HepG2 (cell line): ENCODE measurements around the gene VAPA. TPM values are rescaled to one million over a fixed set of nuclear protein-coding genes. Genes with fewer than 3 reads are reported as not detected.

Experiments
- ARNTL ChIP-seq: sonication (generic); formaldehyde crosslinking; IDR thresholded peaks from 2 replicates; pipeline ENCODE4 v1.4.0; 2020; ENCODE audit warnings: mild to moderate bottlenecking, missing genetic modification reagents
- BORCS8-MEF2B ChIP-seq: sonication (generic); formaldehyde crosslinking; IDR thresholded peaks from 2 replicates; pipeline ENCODE4 v1.8.0; 2022; ENCODE audit warnings: mild to moderate bottlenecking, missing genetic modification reagents
- FOSL1 ChIP-seq: sonication (generic); formaldehyde crosslinking; IDR thresholded peaks from 2 replicates; pipeline ENCODE4 v1.9.0; 2021; ENCODE audit warnings: missing genetic modification reagents, borderline replicate concordance
- IRF9 ChIP-seq: sonication (generic); formaldehyde crosslinking; IDR thresholded peaks from 2 replicates; pipeline ENCODE4 v1.8.0; 2022; ENCODE audit warnings: missing genetic modification reagents, mild to moderate bottlenecking, borderline replicate concordance
- MED1 ChIP-seq: sonication (generic); formaldehyde crosslinking; IDR thresholded peaks from 2 replicates; pipeline ENCODE4 v1.4.0; 2020; ENCODE audit warnings: missing genetic modification reagents
- PAF1 ChIP-seq: IDR thresholded peaks from 2 replicates; pipeline ENCODE4 v1.6.1; 2016; ENCODE audit warnings: missing genetic modification reagents, missing compliant biosample characterization
- RCOR2 ChIP-seq: IDR thresholded peaks from 2 replicates; pipeline ENCODE4 v1.6.1; 2016; ENCODE audit warnings: missing biosample characterization, missing genetic modification reagents
- RNF2 ChIP-seq: fragments of 450-650 bp; conservative IDR thresholded peaks from 2 replicates; pipeline ENCODE4 v1.6.1; 2016; ENCODE audit warnings: low read depth
- SOX13 ChIP-seq, 3 experiments: fragments of 450-650 bp in 1 of 3; sonication (generic) in 1 of 3; formaldehyde crosslinking in 1 of 3; IDR thresholded peaks in 2 of 3; conservative IDR thresholded peaks in 1 of 3; 2 replicates each; pipeline versions ENCODE4 v1.5.0 to v1.6.1; 2016 to 2020; ENCODE audit warnings: antibody characterized with exemption in 1 of 3, mild to moderate bottlenecking in 1 of 3, missing compliant biosample characterization in 1 of 3, missing genetic modification reagents in 1 of 3, moderate library complexity in 1 of 3
- TBX3 ChIP-seq: fragments of 450-650 bp; IDR thresholded peaks from 2 replicates; pipeline ENCODE4 v1.6.1; 2017; ENCODE audit warnings: antibody characterized with exemption, mild to moderate bottlenecking, inconsistent platforms, borderline replicate concordance
- TFDP1 ChIP-seq: IDR thresholded peaks from 2 replicates; pipeline ENCODE4 v1.6.1; 2016; ENCODE audit warnings: missing compliant biosample characterization, missing genetic modification reagents, borderline replicate concordance
- ZFYVE20 ChIP-seq: sonication (generic); formaldehyde crosslinking; IDR thresholded peaks from 2 replicates; pipeline ENCODE4 v1.8.0; 2023; ENCODE audit warnings: low read depth, mild to moderate bottlenecking, moderate library complexity, missing genetic modification reagents, borderline replicate concordance
- ZNF136 ChIP-seq: sonication (generic); formaldehyde crosslinking; IDR thresholded peaks from 2 replicates; pipeline ENCODE4 v1.8.1; 2022; ENCODE audit warnings: low read depth, mild to moderate bottlenecking, moderate library complexity, missing genetic modification reagents
- ZNF138 ChIP-seq: sonication (generic); formaldehyde crosslinking; IDR thresholded peaks from 2 replicates; pipeline ENCODE4 v1.5.0; 2020; ENCODE audit warnings: mild to moderate bottlenecking, low read depth, missing genetic modification reagents
- ZNF335 ChIP-seq: sonication (generic); formaldehyde crosslinking; IDR thresholded peaks from 2 replicates; pipeline ENCODE4 v1.4.0; 2020; ENCODE audit warnings: missing genetic modification reagents
- ZNF879 ChIP-seq: sonication (generic); formaldehyde crosslinking; IDR thresholded peaks from 2 replicates; pipeline ENCODE4 v1.8.1; 2023; ENCODE audit warnings: missing genetic modification reagents
- polyA plus RNA-seq, 8 experiments: library from polyadenylated mRNA; depleted of rRNA in 3 of 8; stranded (reverse) in 7 of 8; unstranded in 1 of 8; fragments of >200 nt; fragmentation: Illumina TruSeq in 4 of 8; extraction: Trizol in 4 of 8; gene quantifications; 2 replicates each; pipeline versions ENCODE4 v1.2.1 to v1.2.3, GENCODE V29; 2011 to 2016; ENCODE audit warnings: low read depth in 4 of 8, missing spikeins in 1 of 8, mixed read lengths in 1 of 8; ENCODE audit not compliant: insufficient read depth in 1 of 8
- total RNA-seq, 5 experiments: library from RNA; depleted of rRNA; stranded (reverse); fragments of >200 nt; fragmentation: Illumina TruSeq; extraction: Trizol; gene quantifications; 2 replicates each; pipeline ENCODE4 v1.2.3, GENCODE V29; 2016; ENCODE audit warnings: low read depth in 1 of 5
- TF ChIP-seq, protein P1 (sequence below): sonication (generic); formaldehyde crosslinking; IDR thresholded peaks from 2 replicates; pipeline ENCODE4 v1.5.0; 2020; ENCODE audit warnings: mild to moderate bottlenecking, missing genetic modification reagents
- TF ChIP-seq, protein P2 (sequence below): sonication (generic); formaldehyde crosslinking; IDR thresholded peaks from 2 replicates; pipeline ENCODE4 v1.4.0; 2020; ENCODE audit warnings: missing genetic modification reagents
- TF ChIP-seq, protein P3 (sequence below): sonication (generic); formaldehyde crosslinking; IDR thresholded peaks from 2 replicates; pipeline ENCODE4 v1.4.0; 2020; ENCODE audit warnings: missing genetic modification reagents, borderline replicate concordance

The VAPA gene
- total and polyA plus RNA-seq, 2 of the 13 experiments (the other 11 are each of a cell fraction or from before 2014, with no cell fraction given) = 167 to 294 TPM

GRCh38 chr18:9988665-9989064 lies 74.8 kb downstream of the VAPA start (continued):
- no peak for TF ChIP-seq SOX13 (IDR thresholded peaks at IDR 0.05)
- TF ChIP-seq SOX13 (CRISPR knock-in tag; conservative IDR thresholded peaks at IDR 0.05 in 1 of 2, IDR thresholded peaks at IDR 0.05 in 1 of 2) = peak in 1 of 2 experiments; percentile 91; a peak in 2 of 4 replicates
- no peak for TF ChIP-seq IRF9 (CRISPR knock-in tag)
- TF ChIP-seq ZFYVE20 = no peak
- peak; percentile 91 for TF ChIP-seq ARNTL (CRISPR knock-in tag)
- TF ChIP-seq, protein P1, sequence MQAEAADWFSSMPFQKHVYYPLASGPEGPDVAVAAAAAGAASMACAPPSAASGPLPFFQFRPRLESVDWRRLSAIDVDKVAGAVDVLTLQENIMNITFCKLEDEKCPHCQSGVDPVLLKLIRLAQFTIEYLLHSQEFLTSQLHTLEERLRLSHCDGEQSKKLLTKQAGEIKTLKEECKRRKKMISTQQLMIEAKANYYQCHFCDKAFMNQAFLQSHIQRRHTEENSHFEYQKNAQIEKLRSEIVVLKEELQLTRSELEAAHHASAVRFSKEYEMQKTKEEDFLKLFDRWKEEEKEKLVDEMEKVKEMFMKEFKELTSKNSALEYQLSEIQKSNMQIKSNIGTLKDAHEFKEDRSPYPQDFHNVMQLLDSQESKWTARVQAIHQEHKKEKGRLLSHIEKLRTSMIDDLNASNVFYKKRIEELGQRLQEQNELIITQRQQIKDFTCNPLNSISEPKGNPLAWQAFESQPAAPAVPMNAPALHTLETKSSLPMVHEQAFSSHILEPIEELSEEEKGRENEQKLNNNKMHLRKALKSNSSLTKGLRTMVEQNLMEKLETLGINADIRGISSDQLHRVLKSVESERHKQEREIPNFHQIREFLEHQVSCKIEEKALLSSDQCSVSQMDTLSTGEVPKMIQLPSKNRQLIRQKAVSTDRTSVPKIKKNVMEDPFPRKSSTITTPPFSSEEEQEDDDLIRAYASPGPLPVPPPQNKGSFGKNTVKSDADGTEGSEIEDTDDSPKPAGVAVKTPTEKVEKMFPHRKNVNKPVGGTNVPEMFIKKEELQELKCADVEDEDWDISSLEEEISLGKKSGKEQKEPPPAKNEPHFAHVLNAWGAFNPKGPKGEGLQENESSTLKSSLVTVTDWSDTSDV (CRISPR knock-in tag) = no peak
- no peak for TF ChIP-seq ZNF136 (CRISPR knock-in tag)
- TF ChIP-seq, protein P2, sequence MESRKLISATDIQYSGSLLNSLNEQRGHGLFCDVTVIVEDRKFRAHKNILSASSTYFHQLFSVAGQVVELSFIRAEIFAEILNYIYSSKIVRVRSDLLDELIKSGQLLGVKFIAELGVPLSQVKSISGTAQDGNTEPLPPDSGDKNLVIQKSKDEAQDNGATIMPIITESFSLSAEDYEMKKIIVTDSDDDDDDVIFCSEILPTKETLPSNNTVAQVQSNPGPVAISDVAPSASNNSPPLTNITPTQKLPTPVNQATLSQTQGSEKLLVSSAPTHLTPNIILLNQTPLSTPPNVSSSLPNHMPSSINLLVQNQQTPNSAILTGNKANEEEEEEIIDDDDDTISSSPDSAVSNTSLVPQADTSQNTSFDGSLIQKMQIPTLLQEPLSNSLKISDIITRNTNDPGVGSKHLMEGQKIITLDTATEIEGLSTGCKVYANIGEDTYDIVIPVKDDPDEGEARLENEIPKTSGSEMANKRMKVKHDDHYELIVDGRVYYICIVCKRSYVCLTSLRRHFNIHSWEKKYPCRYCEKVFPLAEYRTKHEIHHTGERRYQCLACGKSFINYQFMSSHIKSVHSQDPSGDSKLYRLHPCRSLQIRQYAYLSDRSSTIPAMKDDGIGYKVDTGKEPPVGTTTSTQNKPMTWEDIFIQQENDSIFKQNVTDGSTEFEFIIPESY = 0 out of 2 replicates have a peak, but pooled peaks have one; percentile 34
- TF ChIP-seq FOSL1 (CRISPR knock-in tag) = no peak
- TF ChIP-seq ZNF879 (CRISPR knock-in tag) = no peak
- no peak for TF ChIP-seq BORCS8-MEF2B
- TF ChIP-seq RCOR2 (CRISPR knock-in tag) = 0 out of 2 replicates have a peak, but pooled peaks have one; percentile 18
- TF ChIP-seq, protein P3, sequence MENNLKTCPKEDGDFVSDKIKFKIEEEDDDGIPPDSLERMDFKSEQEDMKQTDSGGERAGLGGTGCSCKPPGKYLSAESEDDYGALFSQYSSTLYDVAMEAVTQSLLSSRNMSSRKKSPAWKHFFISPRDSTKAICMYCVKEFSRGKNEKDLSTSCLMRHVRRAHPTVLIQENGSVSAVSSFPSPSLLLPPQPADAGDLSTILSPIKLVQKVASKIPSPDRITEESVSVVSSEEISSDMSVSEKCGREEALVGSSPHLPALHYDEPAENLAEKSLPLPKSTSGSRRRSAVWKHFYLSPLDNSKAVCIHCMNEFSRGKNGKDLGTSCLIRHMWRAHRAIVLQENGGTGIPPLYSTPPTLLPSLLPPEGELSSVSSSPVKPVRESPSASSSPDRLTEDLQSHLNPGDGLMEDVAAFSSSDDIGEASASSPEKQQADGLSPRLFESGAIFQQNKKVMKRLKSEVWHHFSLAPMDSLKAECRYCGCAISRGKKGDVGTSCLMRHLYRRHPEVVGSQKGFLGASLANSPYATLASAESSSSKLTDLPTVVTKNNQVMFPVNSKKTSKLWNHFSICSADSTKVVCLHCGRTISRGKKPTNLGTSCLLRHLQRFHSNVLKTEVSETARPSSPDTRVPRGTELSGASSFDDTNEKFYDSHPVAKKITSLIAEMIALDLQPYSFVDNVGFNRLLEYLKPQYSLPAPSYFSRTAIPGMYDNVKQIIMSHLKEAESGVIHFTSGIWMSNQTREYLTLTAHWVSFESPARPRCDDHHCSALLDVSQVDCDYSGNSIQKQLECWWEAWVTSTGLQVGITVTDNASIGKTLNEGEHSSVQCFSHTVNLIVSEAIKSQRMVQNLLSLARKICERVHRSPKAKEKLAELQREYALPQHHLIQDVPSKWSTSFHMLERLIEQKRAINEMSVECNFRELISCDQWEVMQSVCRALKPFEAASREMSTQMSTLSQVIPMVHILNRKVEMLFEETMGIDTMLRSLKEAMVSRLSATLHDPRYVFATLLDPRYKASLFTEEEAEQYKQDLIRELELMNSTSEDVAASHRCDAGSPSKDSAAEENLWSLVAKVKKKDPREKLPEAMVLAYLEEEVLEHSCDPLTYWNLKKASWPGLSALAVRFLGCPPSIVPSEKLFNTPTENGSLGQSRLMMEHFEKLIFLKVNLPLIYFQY (CRISPR knock-in tag) = peak; percentile 58; the same call in 1 of the 2 replicates
- TF ChIP-seq TBX3 = no peak
- TF ChIP-seq ZNF335 = no peak
- TF ChIP-seq ZNF138 (CRISPR knock-in tag) = no peak
- TF ChIP-seq PAF1 (CRISPR knock-in tag) = no peak
- peak; percentile 48; the same call in 1 of the 2 replicates for TF ChIP-seq TFDP1 (CRISPR knock-in tag)
- TF ChIP-seq RNF2 = peak; percentile 48; the same call in 1 of the 2 replicates
- 0 out of 2 replicates have a peak, but pooled peaks have one; percentile 31 for TF ChIP-seq MED1 (CRISPR knock-in tag)
